GM12865 (cell line): ENCODE data around the gene ABCB10.

Source experiments
- DNase-seq: peaks from one replicate; pipeline ENCODE4 v3.0.0; 2010; ENCODE audit warnings: low read depth
- H3K4me3 ChIP-seq: 2 replicates; pipeline ENCODE4 v1.5.1; 2011; ENCODE audit warnings: mild to moderate bottlenecking, low read depth, low read length, control low read depth
- CTCF ChIP-seq: IDR thresholded peaks from 2 replicates; pipeline ENCODE4 v1.5.1; 2011; ENCODE audit warnings: low read length, control low read depth, low read depth, inconsistent platforms; ENCODE audit not compliant: insufficient read depth; ENCODE audit errors: missing control alignments

Gene ABCB10

DNA sequence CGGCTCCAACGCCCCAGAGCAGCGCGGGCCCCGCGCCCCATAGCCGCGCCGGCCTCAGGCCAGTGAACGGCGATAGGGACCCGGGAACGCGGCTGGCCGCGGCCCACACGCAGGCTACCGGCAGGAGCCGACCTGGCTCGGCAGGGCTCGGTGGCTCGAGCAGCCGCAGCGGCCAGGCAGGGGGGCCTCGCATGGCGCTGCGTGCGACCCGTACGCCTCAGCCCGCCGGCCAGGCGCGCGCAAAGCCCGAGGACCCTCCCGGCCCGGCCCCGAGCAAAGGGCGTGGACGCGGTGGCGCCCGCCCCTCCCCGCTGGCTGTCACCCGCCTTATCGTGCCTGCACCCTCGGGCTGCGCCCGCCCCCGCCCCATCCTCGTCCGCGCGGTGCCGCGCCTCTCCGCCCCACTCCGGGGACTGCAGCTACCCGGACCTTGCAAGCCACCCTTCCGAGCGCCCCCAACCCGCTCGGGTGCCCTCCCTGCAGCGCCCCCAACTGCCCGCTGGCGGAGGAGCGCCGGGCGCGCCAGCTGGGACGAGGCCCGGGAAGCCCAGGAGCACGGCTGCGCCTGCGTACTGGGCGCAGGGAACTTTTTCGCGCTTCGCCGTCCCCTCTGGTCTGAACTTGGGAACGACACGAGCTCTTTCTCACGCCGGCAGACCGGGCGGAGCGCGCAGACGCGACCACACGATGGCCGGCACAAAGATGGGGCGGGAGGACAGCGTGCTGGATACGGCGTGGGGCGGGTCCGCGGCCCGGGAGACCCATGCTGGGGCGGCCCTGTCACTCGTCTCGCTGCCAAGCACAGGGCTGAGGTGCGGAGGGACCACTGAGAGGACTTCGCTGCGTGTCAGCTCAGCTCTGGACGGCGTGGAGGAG is at the start of gene ABCB10:
Gene ABCB10 (minus strand): TSS at position 248 of the 876 bp plus-strand sequence. CDS start 55 bp downstream, at position 193.
- peak; percentile 79 for TF ChIP-seq CTCF
- peak within 1 kb of the TSS; percentile 94 for H3K4me3 ChIP-seq
- DNase-seq: peak; percentile 98

DNA sequence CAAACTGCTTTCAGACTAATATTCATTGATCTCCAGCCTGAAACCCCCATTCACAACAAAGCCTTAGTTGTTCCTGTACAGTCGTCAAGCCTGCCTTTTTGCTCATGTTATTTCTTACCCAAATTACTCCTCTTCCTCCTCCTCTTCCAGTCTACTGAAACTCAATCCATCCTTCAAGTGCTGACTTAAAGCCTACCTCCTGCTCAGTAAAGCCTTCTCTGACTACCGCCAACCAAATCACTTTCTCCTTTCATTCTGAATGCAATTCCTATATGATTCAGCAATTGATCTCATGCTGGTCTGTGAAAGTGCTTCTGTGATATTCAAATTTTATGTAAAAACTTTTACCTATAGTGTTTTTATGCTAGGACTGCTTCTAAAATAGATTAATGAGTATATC is 48.9 kb upstream of the ABCB10 start:
- DNase-seq: no peak
- H3K4me3 ChIP-seq: no peak overlapping the region
- TF ChIP-seq CTCF: no peak

- TF ChIP-seq CTCF: no peak
- no peak for DNase-seq
- H3K4me3 ChIP-seq: no peak overlapping the region
Observed at GRCh38 chr1:229603371-229604005, 45.0 kb upstream of the ABCB10 start.

DNA sequence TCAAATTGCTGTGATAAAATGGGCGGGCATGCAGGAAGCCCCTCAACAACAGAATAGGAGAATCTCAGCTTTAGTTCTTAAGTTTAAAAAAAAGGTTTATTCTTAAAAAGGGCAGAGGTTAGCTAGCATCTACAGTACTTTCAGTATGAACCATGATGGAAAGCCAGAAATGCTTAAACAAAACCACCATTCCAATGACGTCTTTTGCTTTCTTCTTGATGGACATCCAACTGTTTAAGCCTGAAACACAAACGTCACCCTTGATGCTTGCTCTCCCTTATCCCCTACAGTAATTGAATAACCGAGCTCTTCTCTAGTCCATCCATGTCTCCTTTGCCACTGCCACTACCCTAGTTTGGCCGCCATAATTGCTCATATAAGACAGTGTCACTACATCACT is 41.7 kb upstream of the ABCB10 start:
- no peak for TF ChIP-seq CTCF
- DNase-seq: no peak
- H3K4me3 ChIP-seq: no peak overlapping the region

DNA sequence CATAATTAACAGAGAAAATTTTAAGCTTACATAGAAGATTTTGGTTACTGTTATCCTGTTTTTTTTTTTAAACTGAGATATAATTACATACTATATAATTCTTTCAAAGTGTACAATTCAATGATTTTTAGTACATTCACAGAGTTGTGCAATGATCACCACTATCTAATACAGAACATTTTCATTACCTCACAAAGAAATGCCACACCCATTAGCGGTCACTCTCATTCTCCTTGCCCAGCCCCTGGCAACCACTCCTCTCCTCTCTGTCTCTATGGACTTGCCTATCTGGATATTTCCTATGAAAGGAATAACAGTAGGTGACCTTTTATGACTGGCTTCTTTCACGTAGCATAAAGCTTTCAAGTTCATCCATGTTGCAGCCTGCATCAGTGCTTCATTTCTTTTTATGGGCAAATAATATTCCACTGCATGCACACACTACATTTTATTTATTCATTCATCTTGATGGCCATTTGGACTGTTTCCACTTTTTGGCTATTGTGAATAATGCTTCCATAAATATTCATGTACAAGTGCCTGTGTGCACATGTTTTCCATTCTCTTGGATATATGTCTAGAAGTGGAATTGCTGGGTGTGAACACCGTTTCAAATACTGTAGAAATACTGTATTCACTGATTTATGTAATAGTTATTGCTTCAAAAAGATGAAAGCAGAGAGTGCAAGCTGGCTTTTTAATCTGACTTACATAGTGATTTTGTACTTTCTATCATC is 40.9 kb upstream of the ABCB10 start:
- H3K4me3 ChIP-seq: no peak overlapping the region
- DNase-seq: no peak

GRCh38 chr1:229597877-229598276 is 39.4 kb upstream of the ABCB10 start:
- H3K4me3 ChIP-seq: no peak overlapping the region
- no peak for DNase-seq
- no peak for TF ChIP-seq CTCF

More for the DNA sequence above, 40.9 kb upstream of the ABCB10 start:
- TF ChIP-seq CTCF: no peak
